Lung microvascular endothelial cell (primary cell): Measurements from ENCODE around the gene CLIC3. TPM values are rescaled to one million over a fixed set of nuclear protein-coding genes. Genes with fewer than 3 reads are reported as not detected.

Source experiments
- DNase-seq, 2 donors: peaks; one replicate each; pipeline versions ENCODE4 v3.0.0 to v3.0.0-alpha.2; 2010; ENCODE audit warnings: low read depth in 2 of 2
- total RNA-seq: library from RNA; depleted of rRNA; stranded (reverse); fragments of >200 nt; gene quantifications from 2 replicates; pipeline ENCODE4 v1.2.1, GENCODE V29; 2014

CLIC3 gene
- total RNA-seq, 1 donor from 2014 or later = not detected

DNA sequence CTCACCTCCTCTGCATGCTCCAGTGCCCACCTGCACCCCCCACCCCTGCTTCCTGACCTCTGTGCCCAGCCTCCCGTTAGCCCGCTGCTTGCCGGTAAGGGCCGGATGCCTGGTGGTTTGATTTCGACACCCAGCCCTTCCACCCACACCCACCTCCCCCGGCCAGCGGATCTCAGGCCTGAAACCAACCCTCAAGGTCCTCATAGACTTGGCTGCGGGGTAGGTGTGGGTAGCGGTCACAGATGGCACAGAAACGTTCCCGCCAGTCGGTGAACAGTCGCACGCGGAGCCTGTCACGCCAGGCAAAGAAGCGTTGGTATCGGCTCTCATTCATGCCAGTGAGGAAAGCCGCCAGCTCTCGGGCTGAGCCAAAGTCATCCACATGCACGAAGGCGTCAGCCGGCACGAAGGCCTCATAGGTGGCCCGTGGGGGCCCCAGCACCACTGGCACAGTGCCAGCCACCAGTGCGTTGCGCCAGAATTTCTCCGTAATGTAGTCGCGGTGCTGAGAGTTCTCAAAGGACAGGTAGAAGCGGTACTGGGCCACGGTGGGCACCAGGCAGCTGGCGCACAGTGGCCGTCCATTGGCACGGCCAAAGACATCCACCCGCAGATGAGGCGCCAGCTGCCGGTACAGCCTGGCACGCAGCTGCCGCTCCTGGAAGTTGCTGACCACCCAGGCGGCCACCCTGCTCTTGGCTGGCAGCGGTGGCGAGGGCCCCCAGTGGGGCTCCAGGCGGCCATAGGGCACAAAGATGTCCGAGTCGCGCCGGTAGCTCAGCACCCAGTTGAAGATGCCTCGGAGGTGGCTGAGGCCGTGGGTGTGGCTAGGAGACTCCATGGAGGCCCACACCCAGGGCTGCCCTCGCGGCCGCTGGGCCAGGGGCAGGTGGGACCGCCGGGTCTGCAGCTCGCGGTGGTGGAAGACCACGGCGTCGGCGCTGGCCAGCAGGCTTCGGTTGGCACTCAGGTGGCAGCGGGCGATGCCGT lies 34.5 kb upstream of the CLIC3 start:
- no peak for DNase-seq

DNA sequence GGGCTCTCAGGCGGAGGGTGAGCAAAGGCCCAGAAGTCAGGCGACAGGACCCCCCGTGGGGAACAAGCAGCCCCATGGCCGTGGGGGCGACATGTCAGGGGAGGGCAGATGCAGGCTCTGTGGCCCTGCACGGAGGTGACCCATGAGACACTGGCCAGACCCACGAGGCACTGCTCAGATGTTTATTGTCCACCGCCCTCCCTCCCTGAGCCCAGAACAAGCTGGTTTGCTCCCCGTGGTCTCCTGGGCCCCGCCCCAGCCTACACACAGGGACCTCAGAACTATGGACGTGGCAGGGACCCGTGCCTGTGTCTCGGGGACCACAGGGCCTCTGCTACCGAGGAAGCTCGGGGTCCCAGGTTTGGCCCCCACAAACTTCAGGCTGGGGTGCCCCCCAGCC lies 33.6 kb upstream of the CLIC3 start:
- no peak for DNase-seq

DNA sequence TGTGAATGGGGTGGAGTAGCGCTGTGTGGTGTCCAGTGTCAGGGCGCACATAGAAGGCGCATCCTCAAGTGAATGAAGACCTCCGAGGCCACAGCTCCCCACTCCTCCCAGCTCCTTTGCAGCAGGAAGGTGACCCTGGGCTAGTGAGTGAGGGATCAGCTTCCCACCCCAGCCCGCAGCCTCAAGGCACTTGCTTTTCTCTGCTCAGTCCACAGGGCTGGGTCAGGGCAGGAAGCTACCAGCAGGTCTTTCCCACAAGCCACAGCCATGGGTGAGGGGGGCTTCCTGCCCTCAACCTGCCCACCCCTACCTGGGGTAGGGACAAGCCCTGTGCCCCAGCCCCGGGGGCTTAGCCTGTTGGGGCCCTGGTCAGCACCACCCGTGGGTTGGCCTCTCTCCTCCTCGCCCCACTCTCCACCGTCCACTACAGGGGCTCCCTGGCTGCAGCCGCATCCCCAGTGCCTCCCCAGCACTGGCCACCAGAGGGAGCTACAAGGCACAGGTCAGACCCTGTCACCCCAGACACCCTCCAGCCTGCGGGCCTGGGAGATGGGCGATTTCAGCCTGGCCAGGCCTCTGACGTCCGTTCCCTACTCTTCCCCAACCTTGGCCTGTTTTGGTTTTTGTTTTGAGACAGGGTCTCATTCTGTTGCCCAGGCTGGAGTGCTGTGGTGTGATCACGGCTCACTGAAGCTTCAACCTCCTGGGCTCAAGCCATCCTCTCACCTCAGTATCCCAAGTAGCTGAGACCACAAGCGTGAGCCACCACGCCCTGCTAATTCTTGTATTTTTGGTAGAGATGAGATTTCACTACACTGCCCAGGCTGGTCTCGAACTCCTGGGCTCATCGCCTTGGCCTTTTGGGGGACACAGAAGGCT lies 32.9 kb upstream of the CLIC3 start:
- DNase-seq = peak; percentile 56 to 67

DNA sequence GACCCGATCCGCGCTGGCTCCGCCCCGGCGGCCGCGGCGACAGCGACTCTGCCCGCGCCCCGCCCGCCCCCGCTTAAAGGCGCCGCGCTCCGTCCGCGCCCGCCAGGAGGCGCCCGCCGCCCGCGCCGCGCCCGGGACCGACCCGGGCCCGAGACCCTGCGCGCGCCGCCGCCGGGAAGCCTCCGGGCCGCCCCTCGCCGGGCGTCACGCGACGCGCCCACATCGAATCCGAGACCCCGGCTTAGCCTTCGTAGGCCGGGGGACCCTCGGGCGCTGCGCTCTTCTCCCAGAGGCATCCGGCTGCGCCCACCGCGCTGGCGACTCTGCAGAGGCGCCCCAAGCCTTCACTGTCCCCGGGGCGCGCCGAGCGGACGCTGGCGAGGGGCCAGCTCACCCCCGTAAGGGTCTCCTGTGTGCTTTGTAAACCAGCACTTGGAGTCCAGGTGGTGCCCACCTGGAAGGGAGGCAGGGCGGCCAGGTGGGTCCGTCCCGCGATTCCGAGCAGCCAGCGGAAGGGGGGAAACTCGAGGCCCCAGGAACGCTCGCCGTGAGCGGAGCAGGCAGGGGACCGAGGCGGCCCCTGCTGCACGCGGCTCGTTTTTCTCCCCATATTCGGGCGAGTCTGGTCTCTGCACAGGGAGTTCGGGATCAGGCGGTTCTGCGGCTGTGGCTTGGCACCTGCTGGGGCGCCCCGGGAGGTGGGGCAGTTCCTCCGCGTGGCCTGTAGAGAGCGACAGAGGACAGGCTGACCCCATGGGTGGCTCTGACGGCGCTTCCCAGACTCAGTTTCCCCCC lies 32.1 kb upstream of the CLIC3 start:
- DNase-seq = peak; percentile 37 to 66

DNA sequence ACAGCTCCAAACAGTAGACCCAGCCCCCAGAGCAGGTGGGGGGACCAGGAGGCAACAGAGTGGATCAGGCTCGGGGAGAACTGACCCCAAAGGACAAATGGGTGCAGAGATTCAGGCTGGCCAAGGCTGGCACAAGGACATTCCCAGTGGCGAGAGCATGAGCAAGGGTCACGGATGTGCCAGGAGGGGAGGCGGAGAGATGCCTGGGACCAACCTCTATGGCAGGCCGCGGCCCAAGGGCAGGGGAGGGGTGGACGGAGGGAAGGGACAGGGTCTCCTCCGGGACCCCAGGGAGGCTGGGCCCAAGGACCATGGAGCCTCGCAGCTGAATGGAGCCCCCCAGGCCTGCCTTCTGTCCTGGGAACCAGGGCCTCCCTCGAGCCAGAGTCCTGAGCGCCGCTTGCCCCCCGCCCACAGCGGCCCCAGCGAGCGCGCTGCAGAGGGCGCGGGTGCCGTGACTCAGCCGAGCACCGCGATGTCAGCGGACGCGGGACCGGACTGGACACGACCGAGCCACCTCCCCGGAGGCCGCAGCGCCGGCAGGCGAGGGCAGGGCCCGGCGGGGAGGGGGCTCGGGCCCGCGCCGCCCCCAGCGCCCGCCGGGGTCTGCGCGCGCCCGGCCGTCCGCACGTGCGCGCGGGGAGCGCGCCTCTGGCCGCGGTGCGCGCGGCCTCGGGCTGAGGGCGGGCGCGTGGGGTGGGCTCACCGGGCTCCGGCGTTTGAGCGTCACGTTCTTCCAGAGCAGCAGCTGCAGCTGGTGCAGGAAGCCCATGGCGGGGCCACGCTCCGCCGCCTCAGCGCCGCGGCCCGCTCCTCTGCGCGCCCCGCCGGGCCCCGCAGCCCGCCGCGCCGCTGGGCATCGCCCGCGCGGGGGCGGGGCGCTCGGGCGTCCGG lies 31.2 kb upstream of the CLIC3 start, which contains the start of gene ABCA2:
ABCA2 (minus strand) TSS at position 869 of the 894 bp plus-strand sequence; CDS start at position 772, 97 bp downstream.
- DNase-seq = peak; percentile 21 to 33

DNA sequence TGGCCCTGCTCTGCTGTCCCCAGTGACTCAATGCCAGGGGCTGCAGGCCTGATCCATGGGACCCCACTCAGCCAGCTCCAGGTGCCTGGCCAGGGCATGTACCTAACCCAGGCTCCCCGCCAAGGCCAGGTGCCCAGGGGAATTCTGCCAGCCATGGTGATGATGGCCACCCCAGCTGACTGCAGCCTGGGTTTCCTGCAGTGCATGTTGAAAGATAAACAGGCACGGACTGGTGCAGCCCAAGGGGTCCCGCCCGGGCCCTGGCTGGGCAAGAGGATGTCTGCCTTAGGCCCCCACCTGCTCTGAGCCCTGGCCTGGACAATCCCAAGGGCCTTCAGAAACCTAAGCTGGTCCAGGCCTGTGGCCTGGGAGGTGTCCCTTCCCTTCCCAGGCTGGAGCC lies 30.5 kb upstream of the CLIC3 start:
- DNase-seq = no peak

DNA sequence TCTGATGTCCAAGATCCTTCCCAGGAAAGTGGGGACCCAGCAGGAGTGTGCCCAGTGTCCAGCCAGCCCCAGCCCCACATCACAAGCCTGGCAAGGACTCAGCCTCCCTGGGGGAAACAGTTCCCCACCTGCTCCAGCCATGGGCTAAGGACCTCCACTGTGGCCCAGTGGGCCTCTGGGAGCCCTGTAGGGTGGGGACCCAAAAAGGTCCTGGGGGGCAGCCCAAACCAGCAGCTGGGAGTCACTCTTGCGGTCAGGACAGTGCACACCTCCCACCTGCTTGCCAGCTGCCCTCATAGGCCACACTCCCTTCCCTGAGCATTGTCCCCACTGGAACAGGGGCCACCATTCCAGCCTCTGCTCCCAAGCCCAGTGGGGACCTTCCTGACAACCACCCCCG lies 30.0 kb upstream of the CLIC3 start:
- DNase-seq = no peak

DNA sequence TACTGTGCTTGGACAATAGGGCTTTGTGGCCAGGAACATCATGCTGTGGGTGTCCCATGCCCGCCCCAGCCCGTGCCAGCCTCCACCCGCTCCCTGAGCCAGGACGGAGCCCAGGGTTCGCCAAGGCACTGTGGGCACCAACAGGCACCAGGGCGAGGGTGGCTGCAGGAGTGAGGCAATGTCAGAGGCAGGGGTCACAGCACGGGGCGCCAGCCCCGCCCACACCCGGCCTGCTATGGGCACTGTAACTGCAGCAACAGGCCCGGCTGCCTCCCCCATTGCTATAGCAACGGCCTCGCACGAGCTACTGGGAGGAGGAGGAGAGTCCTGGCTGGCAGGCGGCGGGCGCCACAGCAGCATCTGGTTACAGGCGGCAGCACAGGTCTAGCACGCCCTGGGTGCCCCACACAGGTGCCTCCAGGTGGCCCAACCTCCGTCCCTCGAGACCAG lies 29.2 kb upstream of the CLIC3 start:
- DNase-seq = no peak

DNA sequence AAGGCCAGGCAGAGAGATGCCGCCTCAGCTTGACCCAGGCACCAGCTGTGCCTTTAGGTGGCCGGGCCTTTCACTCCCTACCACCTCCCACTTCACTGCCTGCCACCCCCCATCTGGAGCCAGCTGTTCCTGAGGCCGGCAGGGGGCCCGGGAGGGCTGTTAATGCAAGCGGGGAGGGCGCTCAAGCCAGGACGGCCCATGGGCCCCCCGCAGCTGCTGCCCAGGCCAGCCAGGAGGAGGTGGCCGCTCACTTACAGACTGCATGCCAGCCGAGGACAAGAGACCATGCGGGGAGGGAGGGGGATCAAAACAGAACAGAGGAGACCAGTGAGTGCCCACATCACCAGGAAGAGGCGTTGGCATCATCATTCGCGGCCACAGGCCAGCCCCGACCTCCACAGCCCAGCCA lies 27.2 kb upstream of the CLIC3 start:
- no peak for DNase-seq

DNA sequence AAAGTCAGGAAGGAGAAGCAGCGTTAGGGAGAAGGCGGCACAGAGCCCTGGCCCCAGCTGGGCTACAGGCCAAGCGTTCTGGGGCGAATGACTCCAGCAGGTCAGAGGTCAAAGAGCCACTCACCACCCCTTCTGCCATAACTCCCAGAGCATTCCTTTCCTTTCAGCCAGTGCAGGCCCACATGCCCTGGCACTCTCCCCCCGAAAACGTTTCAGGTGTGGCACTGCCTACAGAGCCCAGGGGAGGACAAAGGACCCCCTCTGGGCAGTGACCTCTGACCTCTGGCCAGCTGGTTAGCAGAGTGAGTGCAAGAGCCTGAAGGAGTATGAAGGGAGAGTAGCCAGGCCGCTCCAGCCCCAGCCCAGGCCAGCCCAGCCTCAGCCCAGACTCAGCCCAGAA lies 26.8 kb upstream of the CLIC3 start:
- no peak for DNase-seq

DNA sequence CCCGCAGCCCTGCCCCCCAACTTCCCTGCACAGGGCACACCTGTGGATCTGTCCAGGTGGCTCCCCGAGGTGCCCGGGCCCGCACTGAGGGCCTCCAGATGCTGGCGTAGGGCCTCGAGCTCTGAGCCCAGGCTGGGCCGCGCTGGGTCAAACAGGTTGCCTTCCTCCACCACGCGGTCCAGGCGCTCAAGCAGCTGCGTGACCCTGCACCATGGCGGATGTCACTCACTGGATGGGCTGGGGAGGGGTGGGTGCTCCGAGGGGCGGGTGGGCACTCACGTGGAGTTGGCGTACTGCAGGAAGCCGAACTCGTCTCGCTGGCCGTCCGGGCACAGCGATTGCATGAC lies 26.3 kb upstream of the CLIC3 start:
- DNase-seq = no peak

DNA sequence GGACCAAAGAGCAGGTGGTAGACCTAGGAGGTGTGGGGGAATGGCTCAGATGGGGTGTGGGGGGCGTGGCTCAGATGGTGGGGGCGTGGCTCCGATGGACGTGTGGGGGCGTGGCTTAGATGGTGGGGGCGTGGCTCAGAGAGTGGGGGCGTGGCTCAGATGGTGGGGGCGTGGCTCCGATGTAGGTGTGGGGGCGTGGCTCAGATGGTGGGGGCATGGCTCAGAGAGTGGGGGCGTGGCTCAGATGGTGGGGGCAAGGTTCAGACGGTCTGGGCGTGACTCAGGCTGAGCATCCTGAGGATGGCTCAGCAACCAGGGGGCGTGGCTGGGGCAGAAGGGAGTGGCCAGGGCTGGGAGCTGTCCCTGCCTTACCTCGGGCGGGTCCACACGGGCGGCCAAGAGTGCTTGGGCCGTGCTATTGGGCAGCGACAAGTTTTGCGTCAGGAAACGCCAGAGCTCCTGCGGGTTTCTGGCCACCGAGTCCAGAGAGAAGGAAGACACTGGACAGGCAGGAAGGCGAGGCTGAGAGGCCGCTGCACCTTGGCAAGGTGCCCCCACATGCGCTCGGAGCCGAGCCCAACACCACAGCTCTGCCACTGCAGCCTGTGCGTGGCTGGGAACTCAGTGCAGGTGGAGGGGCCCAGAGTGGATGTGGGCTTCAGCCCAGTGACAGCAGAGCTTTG lies 25.8 kb upstream of the CLIC3 start:
- DNase-seq = peak; percentile 69 to 89

DNA sequence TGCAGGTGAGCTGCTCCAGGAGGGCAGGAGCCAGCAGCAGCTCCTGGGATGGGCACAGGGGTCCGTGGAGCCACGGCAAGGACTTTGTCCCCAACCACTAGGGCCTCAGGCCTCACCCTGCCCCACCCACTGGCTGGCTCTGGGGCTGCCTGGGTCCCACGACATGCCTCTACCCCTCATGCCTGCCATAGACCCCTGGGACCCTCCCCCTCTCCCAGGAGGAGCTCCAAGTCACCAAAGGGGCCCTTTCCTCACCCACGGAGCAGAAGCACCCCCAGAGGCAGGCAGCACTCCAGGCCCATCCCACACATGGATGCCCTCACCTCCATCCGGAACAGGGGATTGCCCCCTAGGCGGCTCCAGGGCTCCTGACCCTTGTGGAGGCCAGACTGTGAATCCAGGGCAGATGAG lies 25.2 kb upstream of the CLIC3 start:
- no peak for DNase-seq

DNA sequence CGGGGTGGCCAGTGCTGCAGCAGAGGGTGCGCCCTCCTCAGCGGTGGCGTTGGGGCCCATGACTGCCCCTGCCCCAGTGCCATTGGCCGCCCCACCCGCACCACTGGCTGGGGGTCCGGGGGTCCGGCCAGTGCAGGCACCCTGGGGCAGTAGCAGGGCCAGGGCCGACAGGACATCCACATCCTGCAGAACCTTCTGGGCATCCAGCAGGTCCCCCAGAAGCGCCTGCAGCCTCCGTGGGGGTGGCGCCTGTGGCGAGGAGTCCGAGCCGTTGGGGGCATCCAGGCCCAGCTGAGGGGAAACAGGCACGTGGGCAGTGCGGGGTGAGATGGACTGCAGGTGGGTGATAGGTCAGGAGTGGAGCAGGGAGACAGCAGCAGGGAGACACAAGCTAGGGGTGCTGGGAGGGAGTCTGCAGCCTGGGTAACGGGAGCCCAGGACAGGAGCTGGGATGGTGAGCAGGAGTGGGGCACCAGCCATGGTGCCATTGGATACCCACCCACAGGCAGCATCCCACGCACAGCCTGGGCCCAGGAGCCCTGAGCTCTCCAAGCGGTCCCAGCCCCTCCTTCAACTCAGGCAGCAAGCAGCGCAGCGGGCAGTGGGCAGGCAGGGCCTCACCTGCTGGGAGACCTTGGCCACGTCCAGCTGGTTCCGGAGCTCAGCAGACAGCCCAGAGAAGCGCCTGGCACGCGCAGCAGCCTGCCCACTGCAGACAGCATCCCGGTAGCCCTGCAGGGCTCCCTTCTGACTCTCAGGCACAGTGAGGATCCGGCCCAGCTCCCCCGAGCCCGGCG lies 24.6 kb upstream of the CLIC3 start:
- DNase-seq = no peak

DNA sequence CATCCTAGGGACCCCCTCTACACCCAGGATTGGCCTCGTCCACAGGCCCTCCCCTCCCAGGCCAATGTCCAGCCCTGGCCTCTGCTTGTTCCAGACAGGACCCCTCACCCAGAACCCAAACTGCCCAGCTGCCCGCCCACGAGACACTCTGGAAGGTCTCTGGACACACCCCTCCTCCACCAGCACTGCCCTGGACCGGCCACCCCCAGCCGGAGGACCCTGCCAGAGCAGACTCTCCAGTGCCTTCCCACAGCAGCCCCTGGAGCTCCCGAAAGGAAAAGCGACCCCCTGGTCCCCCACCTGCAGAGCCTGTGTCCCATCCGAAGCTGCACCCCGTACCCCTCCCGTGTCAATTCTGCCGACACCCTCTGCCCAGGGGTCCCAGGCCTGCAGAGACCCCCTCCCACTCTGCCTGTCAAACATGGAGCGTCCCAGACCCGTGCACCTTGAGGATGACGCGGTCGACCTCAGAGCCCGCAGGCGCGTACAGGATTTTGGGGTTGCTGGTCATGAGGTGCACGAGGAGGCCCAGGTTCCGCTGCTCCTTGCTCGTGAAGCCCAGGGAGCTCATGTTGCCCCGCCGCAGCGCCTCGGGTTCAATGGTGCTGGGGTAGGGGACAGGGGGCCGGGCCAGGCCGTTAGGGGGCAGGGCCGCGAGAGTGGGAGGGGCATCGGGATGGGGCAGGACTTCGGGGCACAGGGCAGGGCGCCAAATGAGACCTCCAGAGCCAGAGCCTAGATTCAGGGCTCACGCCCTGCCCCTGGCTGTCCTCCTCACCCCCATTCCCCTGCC lies 23.7 kb upstream of the CLIC3 start:
- DNase-seq = no peak

DNA sequence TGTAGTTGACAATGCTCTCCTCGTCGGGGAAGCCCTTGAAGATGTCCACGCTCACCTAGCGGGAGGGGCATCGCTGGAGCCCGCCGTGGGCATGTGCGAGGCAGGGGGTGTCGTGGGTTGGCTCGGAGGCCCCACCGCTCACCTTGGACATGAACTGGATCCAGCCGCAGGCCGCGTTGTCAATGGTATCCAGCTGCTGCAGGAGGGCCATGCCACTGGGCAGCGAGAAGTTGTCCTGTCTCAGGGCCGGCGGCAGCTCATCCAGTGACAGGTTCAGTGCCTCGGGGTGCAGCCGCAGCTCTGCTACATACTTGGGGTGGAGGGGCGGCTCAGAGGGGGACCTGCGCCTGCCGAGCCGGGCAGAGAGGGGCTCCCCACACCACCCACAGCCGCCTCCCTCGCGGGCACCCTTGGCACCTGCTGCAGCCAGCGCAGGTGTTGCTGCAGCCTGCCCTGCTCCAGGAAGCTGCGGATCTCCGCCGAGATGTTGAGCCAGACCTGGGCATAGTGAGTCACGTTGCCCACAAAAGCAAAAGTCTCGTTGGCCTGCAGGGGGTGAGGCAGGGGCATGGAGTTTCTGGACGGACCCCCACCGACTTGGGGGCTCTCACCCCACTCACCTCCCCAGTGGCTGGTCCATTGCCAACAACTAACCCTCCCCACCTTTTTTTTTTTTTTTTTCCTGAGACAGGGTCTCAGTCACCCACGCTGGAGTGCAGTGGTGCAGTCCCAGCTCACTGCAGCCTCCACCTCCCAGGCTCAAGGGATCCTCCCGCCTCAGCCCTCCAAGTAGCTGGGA lies 22.6 kb upstream of the CLIC3 start:
- no peak for DNase-seq

DNA sequence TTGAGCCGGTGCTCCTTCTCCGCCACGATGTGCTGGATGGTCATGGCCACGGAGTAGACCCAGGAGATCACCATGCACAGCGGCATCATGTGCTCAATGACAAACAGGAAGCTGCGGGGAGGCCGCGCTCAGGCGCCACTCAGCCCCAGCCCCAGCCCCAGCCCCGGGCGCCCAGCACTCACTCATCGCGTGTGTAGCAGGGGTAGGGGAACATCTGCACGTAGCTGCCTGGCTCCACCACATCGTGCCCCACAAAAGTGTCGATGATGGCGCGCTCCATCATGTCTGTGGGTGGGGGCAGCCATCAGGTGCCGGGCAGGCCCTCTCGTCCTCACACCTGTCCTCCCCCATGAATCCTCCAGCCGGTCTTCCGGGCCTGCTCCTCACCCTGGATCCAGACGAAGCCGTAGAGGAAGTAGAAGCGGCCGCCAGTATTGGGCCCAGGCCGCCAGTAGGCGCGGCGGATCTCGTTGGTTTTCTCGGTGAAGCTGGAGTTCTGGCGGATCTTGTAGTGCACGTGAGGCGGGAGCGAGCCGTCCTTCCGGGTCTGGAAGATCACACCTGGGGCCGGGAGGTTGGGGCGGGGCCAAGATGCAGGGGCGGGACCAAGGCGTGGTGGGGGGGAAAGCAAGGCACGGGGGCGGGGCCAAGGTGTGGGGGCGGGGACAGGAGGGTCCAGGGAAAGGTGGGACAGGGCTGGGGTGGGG lies 21.6 kb upstream of the CLIC3 start:
- DNase-seq = no peak
